Smooth muscle cell of the brain vasculature (primary cell): ENCODE measurements around the gene CDCA4.
"Not testable (repeated sequence)": the region's sequence is repeated elsewhere in the genome, so short reads cannot be mapped to it uniquely, and the experiment has no call there.

Experiments
- DNase-seq: peaks from one replicate; pipeline ENCODE4 v3.0.0-alpha.2; 2012; ENCODE audit warnings: low read depth, low spot score

CDCA4 gene

GRCh38 chr14:105058521-105059034, 37.7 kb upstream of the CDCA4 start:
- no peak for DNase-seq

DNA sequence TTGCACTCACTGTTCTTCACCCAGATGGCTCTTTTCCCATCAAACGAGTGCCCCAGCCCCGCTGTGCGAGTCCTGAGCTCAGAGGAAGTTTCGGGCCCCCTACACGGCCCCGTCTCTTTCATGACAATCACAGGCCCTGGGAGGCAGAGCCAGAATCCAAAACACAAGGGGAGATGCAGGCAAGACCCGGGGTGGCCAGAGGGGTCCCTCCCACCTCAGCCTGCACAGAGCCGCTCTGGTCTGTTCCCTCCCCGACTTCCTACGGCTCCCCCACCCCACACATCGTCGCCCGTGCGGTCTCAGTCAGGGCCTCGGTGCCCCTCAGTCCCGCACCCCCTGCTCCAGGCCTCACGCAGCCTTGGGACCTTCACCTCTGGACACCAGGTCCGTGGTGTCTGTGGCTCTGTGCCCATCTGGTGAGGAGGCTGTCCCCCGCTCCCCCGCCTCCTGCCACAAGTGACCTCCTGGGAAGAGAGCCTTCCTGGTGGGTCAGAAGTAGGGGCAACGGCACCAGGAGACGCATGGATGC, 35.5 kb upstream of the CDCA4 start:
- no peak for DNase-seq

DNA sequence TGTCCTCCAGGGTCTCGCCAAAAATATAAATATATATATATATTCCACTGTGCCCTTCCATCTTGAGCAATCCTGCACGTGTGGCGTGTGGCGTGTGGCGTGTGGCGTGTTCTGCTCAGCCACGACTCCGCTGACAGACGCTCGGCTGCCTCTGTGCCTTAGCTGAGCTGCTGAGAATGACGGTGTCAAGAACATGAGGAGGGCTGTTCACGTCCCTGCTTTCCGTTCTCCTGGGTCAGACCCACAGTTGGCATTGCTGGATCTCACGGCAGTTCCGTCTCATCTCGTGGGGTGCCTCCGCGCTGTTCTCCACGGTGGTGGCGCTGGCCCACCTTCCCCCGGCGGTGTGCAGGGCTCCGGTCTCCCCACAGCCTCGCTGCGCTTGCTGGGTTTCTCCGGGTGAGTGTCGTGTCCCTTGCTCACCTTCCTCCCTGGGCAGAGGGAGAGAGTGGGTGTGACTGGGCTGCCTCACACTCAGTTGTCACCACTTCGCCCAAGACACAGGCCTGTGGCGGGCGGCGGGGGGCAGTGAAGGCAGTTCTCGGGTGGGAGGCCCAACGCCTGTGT, 34.9 kb upstream of the CDCA4 start:
- no peak for DNase-seq

- no peak for DNase-seq
Observed at GRCh38 chr14:105055334-105055733, 34.5 kb upstream of the CDCA4 start.

- no peak for DNase-seq
Observed at GRCh38 chr14:105053996-105054395, 33.1 kb upstream of the CDCA4 start.

- DNase-seq = no peak
Observed at GRCh38 chr14:105053421-105053820, 32.5 kb upstream of the CDCA4 start.

DNA sequence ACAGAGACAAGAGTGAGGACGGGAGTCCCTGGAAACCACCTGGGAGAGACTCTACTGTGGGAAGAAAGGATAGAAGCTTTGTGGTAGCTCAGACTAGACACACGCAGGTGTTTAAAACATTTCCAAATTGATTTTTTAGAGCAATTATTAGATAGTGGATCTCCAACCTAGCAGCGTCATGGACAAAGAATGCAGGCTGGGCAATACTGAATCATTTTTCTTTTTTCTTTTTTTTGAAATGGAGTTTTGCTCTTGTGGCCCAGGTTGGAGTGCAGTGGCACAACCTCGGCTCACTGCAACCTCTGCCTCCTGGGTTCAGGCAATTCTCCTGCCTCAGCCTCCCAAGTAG, 31.2 kb upstream of the CDCA4 start:
- DNase-seq = no peak

GRCh38 chr14:105051182-105052109, 30.6 kb upstream of the CDCA4 start:
- DNase-seq = no peak

DNA sequence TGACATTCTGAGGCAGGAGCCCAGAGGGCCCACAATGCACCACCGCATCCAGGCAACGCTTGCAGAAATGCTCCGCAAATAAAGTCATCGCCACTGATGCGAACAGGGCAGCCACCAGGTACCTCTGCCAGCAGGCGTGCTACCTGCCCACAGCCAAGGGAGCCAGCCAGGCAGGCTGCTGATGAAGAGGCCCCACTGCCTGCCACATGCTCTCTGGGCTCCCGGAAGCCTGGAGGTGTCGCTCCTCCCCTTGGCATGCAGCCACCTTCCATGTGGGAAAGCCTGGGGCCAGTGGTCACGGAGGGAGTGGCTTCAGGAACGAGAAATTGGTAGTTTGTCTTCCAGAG, 29.6 kb upstream of the CDCA4 start:
- no peak for DNase-seq

DNA sequence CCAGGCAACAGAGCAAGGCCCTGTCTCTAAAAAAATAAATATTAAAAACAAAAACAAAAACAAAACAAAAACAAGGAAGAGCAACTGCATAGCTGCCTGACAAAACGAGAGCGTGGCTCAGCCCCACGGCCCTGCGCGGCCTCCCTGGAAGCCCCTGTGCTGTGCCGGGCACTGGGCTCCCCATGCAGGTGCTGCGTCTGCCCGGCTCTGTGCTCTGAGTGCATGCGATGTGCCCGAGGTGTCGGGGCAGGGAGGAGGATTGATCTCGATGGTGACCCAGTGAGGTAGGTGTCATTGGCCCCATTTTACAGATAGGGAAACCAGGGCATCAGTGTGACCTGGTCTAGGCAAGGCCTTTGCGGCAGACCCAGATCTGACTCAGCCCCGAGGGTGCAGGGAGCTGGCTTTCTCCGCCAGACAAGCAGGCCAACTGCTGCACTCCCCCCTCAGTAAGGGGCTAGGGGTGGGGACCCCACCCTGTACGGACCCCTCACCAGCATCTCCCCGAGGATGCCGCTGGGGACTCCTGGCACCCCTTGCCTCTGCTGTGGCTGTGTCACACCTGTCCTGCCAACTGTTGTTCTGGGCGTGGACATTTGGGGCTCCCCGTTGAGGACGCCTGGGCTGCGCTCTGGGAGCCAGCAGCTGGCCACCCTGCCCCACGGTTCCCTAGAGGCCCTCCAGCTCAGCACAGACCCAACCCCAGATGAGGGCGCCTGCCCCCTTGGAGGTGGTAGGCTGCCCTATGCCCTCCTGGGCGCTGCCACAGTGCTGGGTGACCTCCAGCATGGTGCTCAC, 29.1 kb upstream of the CDCA4 start:
- no peak for DNase-seq

GRCh38 chr14:105047283-105048016, 26.6 kb upstream of the CDCA4 start:
- DNase-seq = no peak

DNA sequence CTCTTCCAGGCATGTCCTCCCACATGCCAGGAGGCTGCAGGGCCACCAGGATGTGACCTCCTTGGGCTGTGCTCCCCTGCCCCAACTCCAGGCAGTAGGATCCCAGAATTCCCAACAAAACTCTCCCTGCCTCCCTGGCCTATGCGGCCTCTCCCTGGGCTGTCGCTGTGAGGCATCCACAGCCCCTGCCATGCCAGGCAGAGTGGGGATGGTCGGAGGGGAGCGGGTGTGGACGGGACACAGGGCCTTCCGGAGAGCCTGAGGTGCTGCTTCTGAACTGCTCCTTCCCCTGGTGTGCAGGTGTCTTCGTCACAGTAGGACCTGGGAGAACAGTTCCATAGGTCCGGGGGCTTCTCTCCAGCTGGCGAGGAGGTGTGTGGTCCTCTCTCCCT, 26.0 kb upstream of the CDCA4 start:
- DNase-seq = no peak

DNA sequence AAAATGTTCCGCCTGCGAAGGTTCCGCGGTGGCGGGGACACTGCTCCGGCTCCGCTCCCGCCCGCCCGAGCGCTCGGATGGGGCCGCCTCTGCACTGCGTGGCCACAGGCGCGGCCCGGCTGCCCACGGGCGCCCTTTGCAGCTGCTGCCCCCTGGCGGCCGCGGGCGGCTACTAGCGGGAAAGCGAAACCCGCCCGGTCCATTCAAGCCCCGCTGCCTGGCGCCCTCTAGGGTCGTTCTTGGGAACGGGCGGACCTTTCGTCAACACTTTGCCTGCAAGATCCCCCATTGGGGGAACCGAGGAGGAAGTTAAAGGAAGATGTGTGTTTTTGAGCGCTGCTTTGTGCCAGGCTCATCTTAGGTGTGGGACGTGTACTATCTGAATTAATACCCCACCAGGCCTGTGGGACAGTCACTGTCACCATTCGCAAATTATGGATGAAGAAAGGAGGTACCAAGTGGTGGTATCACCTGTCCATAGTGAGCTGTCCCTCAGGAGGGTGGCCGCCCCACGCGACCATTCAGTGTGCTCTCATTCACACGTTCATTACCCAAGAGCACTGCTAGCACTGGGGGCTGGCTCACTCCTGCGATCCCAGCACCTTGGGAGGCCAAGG, 24.9 kb upstream of the CDCA4 start:
- DNase-seq = no peak

- no peak for DNase-seq
Observed at GRCh38 chr14:105043641-105044040, 22.8 kb upstream of the CDCA4 start.

GRCh38 chr14:105042813-105043212, 21.9 kb upstream of the CDCA4 start:
- DNase-seq = no peak

- DNase-seq = no peak
Observed at GRCh38 chr14:105041841-105042765, 21.2 kb upstream of the CDCA4 start.

DNA sequence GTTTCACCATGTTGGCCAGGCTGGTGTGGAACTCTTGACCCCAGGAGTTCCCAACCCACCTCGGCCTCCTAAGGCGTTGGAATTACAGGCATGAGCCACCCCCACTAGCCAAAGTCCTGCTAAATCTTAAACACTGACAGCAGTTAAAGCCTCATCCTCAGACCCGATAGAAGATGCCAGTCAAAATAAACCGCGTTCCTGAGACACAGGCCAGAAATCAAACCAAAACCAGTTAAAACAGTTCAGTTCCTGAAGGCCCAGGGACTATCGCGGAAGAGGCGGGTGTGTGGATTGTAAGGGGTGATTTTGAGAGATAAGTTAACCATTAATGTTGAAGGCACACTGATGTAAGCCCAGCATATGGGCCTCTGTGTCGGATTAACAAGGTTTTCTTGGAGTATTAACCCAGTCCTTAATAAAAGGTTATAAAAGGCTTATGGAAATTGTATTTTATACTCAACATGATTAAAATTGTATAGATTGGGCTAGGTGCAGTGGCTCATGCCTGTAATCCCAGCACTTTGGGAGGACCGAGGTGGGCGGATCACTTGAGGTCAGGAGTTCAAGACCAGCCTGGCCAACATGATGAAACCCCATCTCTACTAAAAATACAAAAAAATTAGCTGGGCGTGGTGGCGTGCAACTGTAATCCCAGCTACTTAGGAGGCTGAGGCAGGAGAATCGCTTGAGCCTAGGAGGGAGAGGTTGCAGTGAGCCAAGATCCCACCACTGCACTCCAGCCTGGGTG, 18.7 kb upstream of the CDCA4 start:
- no peak for DNase-seq

DNA sequence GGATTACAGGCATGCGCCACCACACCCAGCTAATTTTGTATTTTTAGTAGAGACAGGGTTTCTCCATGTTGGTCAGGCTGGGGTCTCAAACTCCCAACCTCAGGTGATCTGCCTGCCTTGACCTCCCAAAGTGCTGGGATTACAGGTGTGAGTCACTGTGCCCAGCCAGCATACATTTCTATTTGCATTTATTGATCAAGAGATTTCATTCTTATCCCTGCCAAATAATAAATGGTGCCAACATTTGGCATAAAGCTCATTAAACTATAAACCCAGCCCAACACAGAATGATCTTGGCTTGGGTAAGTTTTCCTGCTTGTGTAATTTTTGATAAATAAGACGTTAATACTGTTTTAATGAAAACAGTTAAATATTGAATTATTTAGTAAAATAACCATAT, 14.7 kb upstream of the CDCA4 start:
- DNase-seq = not testable (repeated sequence)

DNA sequence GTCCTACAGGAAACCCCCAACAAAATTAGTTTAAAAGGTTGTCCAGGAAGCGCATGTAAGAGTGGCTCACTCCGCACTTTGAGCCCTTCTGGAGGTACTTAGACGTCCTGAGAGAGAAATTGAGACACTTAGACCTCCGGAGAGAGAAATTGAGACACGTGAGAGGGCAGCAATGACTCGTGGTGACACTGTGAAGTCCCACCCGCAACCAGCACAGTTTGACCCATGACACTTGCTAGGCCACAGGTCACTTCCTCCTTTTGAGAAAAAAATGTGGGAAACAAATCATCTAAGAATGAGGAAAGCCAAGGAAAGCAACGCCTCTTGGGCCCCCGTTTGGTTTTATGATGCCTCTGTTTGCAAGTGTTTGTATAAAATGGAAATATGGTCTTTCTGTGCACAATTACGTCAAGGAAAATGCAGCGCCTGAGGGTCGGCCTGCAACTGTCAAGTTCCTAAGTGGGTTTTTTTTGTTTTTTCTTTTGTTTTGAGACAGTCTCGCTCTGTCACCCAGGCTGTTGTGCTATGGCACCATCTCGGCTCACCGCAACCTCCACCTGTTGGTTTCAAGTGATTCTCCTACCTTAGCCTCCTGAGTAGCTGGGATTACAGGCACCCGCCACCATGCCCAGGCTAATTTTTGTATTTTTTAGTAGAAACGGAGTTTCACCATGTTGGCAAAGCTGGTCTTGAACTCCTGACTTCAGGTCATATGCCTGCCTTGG, 13.6 kb upstream of the CDCA4 start:
- DNase-seq = no peak
